Measurements from ENCODE around the gene ABHD17C.
"Not testable (repeated sequence)": the region's sequence is repeated elsewhere in the genome, so short reads cannot be mapped to it uniquely, and the experiment has no call there.

The ABHD17C gene

DNA sequence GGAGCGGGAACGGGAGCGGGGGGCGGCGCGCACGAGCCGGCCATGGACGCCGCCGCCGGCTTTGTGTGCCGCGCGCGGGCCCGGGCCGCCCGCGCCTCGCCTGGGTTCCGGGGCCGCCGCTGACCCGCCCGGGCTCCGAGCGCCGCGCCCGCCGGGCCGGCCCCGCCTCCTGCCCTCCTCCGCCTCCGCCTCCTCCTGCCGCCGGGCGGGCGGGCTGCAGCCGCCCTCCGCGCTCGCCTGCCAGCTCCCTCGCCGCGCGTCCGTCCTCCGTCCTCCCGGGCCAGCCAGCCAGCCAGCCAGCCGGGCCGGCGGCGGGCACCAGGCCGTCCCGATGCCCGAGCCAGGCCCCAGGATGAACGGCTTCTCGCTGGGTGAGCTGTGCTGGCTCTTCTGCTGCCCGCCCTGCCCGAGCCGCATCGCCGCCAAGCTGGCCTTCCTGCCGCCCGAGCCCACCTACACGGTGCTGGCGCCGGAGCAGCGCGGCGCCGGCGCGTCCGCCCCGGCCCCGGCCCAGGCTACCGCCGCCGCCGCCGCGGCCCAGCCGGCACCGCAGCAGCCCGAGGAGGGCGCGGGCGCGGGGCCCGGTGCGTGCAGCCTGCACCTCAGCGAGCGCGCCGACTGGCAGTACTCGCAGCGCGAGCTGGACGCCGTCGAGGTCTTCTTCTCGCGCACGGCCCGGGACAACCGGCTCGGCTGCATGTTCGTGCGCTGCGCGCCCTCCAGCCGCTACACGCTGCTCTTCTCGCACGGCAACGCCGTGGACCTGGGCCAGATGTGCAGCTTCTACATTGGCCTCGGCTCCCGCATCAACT lies at the start of gene ABHD17C:
Gene ABHD17C, plus strand, starts transcription at position 212 of the 812 bp plus-strand sequence. Its CDS starts 120 bp downstream, at position 332.
- peak within 1 kb of the TSS; percentile 70 to 82 for H3K4me3 ChIP-seq (ENCODE audit: low read depth in 1 of 2, low read length in 2 of 2)
- peaks cover 0 to 15% of the 10 kb centered on the region in 2 donors for H3K4me1 ChIP-seq (ENCODE audit: control insufficient read depth in 1 of 2, insufficient read depth in 2 of 2, low read length in 2 of 2)
- no peaks in the 10 kb centered on the region for H3K9me3 ChIP-seq (ENCODE audit: control insufficient read depth in 1 of 2, low read length in 2 of 2)
- H3K36me3 ChIP-seq (ENCODE audit: control insufficient read depth in 1 of 2, insufficient read depth in 2 of 2, low read length in 2 of 2), result no peaks in the 10 kb centered on the region
- H3K27ac ChIP-seq (ENCODE audit: low read length), result peak within 1 kb of the TSS; percentile 93
- H3K27me3 ChIP-seq (ENCODE audit: low read depth, low read length), result no peaks in the 10 kb centered on the region

DNA sequence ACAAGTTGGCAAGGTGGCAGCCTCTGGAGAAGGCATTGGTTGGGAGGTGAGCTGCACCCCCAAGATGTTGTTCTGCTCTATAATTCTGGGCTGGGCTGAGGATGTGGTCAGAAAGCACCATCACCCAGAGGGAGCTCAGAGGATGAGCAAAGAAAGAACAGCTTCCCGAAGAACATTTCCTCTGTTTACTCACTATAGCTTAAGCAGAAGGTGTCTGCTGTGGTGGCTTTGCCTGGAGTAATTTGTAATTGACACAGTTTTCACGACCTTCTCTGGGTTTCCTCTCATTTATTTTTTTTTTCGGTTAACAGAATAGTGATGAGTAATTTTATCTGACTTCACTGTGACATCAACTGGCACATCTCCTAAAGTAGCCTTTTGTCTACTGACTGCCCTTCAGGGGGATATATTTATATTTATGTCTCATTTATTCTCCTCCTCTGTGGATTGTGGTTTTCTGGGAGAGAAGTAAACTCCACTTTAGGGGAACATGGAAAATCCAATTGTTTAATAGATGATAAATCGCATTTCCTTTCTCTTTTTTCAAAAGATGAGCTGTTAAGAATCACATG lies 49.5 kb upstream of the ABHD17C start:
- H3K4me3 ChIP-seq (ENCODE audit: low read depth in 1 of 2, low read length in 2 of 2), result no peak overlapping the region
- H3K27ac ChIP-seq (ENCODE audit: low read length), result no peak overlapping the region
- no peaks in the 10 kb centered on the region for H3K36me3 ChIP-seq (ENCODE audit: control insufficient read depth in 1 of 2, insufficient read depth in 2 of 2, low read length in 2 of 2)
- no peaks in the 10 kb centered on the region for H3K27me3 ChIP-seq (ENCODE audit: low read depth, low read length)
- H3K4me1 ChIP-seq (ENCODE audit: control insufficient read depth in 1 of 2, insufficient read depth in 2 of 2, low read length in 2 of 2), result no peaks in the 10 kb centered on the region
- H3K9me3 ChIP-seq (ENCODE audit: control insufficient read depth in 1 of 2, low read length in 2 of 2), result peaks cover 0 to 2% of the 10 kb centered on the region in 2 donors

- not testable (repeated sequence) for H3K9me3 ChIP-seq (ENCODE audit: control insufficient read depth in 1 of 2, low read length in 2 of 2); H3K4me3 ChIP-seq (ENCODE audit: low read depth in 1 of 2, low read length in 2 of 2); H3K27ac ChIP-seq (ENCODE audit: low read length); H3K36me3 ChIP-seq (ENCODE audit: control insufficient read depth in 1 of 2, insufficient read depth in 2 of 2, low read length in 2 of 2); H3K4me1 ChIP-seq (ENCODE audit: control insufficient read depth in 1 of 2, insufficient read depth in 2 of 2, low read length in 2 of 2); H3K27me3 ChIP-seq (ENCODE audit: low read depth, low read length)
Measured at GRCh38 chr15:80647424-80647823, 47.7 kb upstream of the ABHD17C start.

DNA sequence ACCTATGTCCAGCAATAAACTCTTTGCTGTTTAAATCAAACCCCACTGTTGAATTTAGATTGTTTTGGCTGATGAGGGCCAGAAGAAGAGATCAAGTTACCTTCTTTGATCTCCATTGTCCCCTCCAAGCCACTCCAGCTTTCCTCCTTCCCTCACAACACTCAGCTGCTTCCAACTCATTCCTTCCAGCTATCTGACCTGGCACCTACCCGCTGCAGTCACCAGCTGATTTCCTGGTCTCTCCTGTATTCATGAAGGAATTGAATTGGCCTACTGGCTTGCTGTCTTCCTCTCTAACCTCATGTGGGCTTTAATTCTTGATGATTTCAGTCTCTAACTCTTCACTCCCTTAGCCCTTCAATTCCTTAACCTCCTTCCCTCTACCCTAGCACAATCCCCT lies 40.8 kb upstream of the ABHD17C start:
- Histone ChIP-seq H3K27ac (ENCODE audit: low read length) (no peak overlapping the region), H3K27me3 (ENCODE audit: low read depth, low read length) (no peaks in the 10 kb centered on the region), H3K9me3 (ENCODE audit: control insufficient read depth in 1 of 2, low read length in 2 of 2) (peaks cover 15 to 17% of the 10 kb centered on the region in 2 donors), H3K36me3 (ENCODE audit: control insufficient read depth in 1 of 2, insufficient read depth in 2 of 2, low read length in 2 of 2) (no peaks in the 10 kb centered on the region), H3K4me3 (ENCODE audit: low read depth in 1 of 2, low read length in 2 of 2) (no peak overlapping the region), H3K4me1 (ENCODE audit: control insufficient read depth in 1 of 2, insufficient read depth in 2 of 2, low read length in 2 of 2) (no peaks in the 10 kb centered on the region)

DNA sequence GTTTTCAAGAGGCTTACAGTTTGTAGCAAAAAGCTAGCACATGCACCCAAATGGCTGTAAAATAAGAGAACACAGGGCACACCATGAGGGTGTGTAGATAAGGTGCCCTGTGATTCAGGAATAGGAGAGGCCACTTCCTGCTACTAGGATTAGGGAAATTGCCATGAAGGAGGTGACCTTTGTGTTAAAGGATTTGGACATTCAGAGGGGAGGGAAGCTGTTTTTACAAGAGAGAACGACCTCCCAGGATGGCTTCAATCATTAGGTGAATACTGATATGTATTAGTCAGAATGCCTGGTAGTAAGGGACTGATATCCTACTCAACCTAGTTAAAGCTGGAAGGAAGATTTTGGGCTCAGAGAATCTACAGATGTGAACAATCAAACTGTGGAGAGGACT lies 35.7 kb upstream of the ABHD17C start:
- no peaks in the 10 kb centered on the region for H3K9me3 ChIP-seq (ENCODE audit: control insufficient read depth in 1 of 2, low read length in 2 of 2)
- no peaks in the 10 kb centered on the region for H3K4me1 ChIP-seq (ENCODE audit: control insufficient read depth in 1 of 2, insufficient read depth in 2 of 2, low read length in 2 of 2)
- H3K36me3 ChIP-seq (ENCODE audit: control insufficient read depth in 1 of 2, insufficient read depth in 2 of 2, low read length in 2 of 2), result no peaks in the 10 kb centered on the region
- no peak overlapping the region for H3K4me3 ChIP-seq (ENCODE audit: low read depth in 1 of 2, low read length in 2 of 2)
- H3K27me3 ChIP-seq (ENCODE audit: low read depth, low read length), result no peaks in the 10 kb centered on the region
- H3K27ac ChIP-seq (ENCODE audit: low read length), result no peak overlapping the region

- no peaks in the 10 kb centered on the region for H3K4me1 ChIP-seq (ENCODE audit: control insufficient read depth in 1 of 2, insufficient read depth in 2 of 2, low read length in 2 of 2)
- H3K27ac ChIP-seq (ENCODE audit: low read length), result no peak overlapping the region
- no peaks in the 10 kb centered on the region for H3K36me3 ChIP-seq (ENCODE audit: control insufficient read depth in 1 of 2, insufficient read depth in 2 of 2, low read length in 2 of 2)
- no peaks in the 10 kb centered on the region for H3K27me3 ChIP-seq (ENCODE audit: low read depth, low read length)
- no peak overlapping the region for H3K4me3 ChIP-seq (ENCODE audit: low read depth in 1 of 2, low read length in 2 of 2)
- H3K9me3 ChIP-seq (ENCODE audit: control insufficient read depth in 1 of 2, low read length in 2 of 2), result no peaks in the 10 kb centered on the region
Measured at GRCh38 chr15:80660119-80660518, 35.0 kb upstream of the ABHD17C start.

DNA sequence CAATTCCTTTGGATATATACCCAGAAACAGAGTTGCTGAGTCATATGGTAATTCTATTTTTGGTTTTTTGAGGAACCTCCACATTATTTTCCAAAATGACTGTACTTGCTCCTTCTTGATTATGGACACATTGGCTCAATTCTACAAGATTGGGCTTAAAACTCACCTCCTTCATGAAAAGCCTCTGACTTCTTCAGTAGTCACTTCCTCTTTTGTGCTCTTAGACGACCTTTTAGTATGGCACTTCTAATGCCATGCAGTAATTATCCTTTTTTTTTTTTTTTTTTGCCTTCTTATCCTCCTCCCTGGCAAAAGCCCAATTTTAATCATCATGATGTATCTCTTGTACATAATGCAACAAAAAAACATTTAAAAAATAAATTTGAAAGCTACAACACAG lies 33.0 kb upstream of the ABHD17C start:
- Histone ChIP-seq H3K27me3 (ENCODE audit: low read depth, low read length) (no peaks in the 10 kb centered on the region), H3K36me3 (ENCODE audit: control insufficient read depth in 1 of 2, insufficient read depth in 2 of 2, low read length in 2 of 2) (no peaks in the 10 kb centered on the region), H3K27ac (ENCODE audit: low read length) (no peak overlapping the region), H3K4me1 (ENCODE audit: control insufficient read depth in 1 of 2, insufficient read depth in 2 of 2, low read length in 2 of 2) (no peaks in the 10 kb centered on the region), H3K4me3 (ENCODE audit: low read depth in 1 of 2, low read length in 2 of 2) (no peak overlapping the region), H3K9me3 (ENCODE audit: control insufficient read depth in 1 of 2, low read length in 2 of 2) (no peaks in the 10 kb centered on the region)

DNA sequence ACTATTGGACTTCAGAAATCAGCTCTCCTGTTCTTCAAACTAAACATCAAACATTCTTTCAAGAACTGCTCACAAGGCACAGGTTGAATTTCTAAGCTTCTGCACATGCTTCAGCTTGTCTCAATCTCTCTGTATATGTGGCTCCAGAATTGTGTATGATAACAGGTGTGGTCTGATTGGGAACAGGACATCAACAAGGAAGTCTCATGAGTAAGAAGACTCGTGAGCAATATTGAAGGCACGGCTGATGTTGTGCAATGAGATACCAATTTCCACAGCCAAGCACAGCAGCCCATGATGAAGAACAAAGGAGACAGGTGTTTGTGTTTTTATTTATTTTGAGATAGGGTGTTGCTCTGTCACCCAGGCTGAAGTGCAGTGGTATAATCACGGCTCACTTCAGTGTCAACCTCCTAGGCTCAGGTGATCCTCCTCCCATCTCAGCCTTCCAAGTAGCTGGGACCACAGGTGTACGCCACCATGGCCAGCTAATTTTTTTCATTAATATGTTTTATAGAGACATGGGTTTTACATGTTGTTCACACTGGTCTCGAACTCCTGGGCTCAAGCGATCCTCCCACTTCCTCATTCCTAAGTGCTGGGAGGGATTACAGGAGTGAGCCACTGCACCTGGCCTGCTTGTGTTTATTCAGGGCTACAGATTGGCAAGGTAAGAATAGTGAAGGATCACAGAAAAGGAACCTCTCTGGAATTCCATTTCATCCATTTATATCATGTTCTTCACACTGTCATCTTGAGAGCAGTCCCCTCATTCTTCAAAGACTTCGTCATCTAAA lies 32.2 kb upstream of the ABHD17C start:
- Histone ChIP-seq H3K4me1 (ENCODE audit: control insufficient read depth in 1 of 2, insufficient read depth in 2 of 2, low read length in 2 of 2) (no peaks in the 10 kb centered on the region), H3K9me3 (ENCODE audit: control insufficient read depth in 1 of 2, low read length in 2 of 2) (no peaks in the 10 kb centered on the region), H3K27me3 (ENCODE audit: low read depth, low read length) (no peaks in the 10 kb centered on the region), H3K36me3 (ENCODE audit: control insufficient read depth in 1 of 2, insufficient read depth in 2 of 2, low read length in 2 of 2) (no peaks in the 10 kb centered on the region), H3K27ac (ENCODE audit: low read length) (no peak overlapping the region), H3K4me3 (ENCODE audit: low read depth in 1 of 2, low read length in 2 of 2) (no peak overlapping the region)

DNA sequence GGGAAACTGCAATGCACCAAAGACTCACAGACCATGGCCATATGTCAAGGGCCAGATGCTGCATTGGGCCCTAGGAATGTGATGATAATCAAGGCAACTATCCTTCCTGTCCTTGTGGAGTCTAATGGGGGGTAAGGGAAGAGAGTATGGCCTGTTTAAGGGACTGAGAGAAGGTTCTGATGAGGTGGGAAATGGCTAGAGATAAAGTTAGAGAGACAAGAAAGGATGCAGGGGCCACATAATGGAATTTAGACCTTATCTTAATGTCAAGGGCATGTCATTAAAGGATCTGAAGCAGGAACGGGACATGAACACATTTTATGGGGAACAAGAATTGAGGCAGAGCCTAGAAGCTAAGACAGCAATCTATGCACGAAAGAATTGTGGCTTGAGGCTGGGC lies 30.0 kb upstream of the ABHD17C start:
- Histone ChIP-seq H3K4me1 (ENCODE audit: control insufficient read depth in 1 of 2, insufficient read depth in 2 of 2, low read length in 2 of 2) (no peaks in the 10 kb centered on the region), H3K27ac (ENCODE audit: low read length) (no peak overlapping the region), H3K9me3 (ENCODE audit: control insufficient read depth in 1 of 2, low read length in 2 of 2) (no peaks in the 10 kb centered on the region), H3K27me3 (ENCODE audit: low read depth, low read length) (no peaks in the 10 kb centered on the region), H3K36me3 (ENCODE audit: control insufficient read depth in 1 of 2, insufficient read depth in 2 of 2, low read length in 2 of 2) (no peaks in the 10 kb centered on the region), H3K4me3 (ENCODE audit: low read depth in 1 of 2, low read length in 2 of 2) (no peak overlapping the region)

DNA sequence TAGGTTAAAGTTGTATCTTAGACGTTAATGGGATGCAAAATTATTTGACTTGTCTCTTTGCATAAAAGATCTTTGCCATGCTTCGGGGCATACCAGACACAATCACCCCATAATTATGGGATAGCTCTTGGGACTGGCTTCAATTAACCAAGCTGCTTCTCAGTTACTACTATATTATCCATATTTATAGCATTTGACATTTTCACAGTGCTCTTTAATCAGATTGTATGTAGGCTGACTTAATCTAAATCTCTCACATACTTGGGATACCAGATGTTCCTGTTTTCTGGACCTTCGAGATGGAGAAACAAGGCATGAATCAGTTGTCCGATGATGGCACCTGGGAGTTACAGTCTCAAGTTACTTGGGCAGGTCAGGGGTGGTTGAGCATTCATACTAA lies 27.2 kb upstream of the ABHD17C start:
- Histone ChIP-seq H3K27me3 (ENCODE audit: low read depth, low read length) (no peaks in the 10 kb centered on the region), H3K4me3 (ENCODE audit: low read depth in 1 of 2, low read length in 2 of 2) (no peak overlapping the region), H3K4me1 (ENCODE audit: control insufficient read depth in 1 of 2, insufficient read depth in 2 of 2, low read length in 2 of 2) (no peaks in the 10 kb centered on the region), H3K27ac (ENCODE audit: low read length) (no peak overlapping the region), H3K9me3 (ENCODE audit: control insufficient read depth in 1 of 2, low read length in 2 of 2) (no peaks in the 10 kb centered on the region), H3K36me3 (ENCODE audit: control insufficient read depth in 1 of 2, insufficient read depth in 2 of 2, low read length in 2 of 2) (no peaks in the 10 kb centered on the region)

- Histone ChIP-seq H3K27ac (ENCODE audit: low read length) (no peak overlapping the region), H3K4me3 (ENCODE audit: low read depth in 1 of 2, low read length in 2 of 2) (no peak overlapping the region), H3K36me3 (ENCODE audit: control insufficient read depth in 1 of 2, insufficient read depth in 2 of 2, low read length in 2 of 2) (no peaks in the 10 kb centered on the region), H3K9me3 (ENCODE audit: control insufficient read depth in 1 of 2, low read length in 2 of 2) (no peaks in the 10 kb centered on the region), H3K27me3 (ENCODE audit: low read depth, low read length) (no peaks in the 10 kb centered on the region), H3K4me1 (ENCODE audit: control insufficient read depth in 1 of 2, insufficient read depth in 2 of 2, low read length in 2 of 2) (no peaks in the 10 kb centered on the region)
Measured at GRCh38 chr15:80668546-80669236, 26.4 kb upstream of the ABHD17C start.

All from muscle layer of duodenum (tissue), 2 donors.